Astrocyte (in vitro differentiated cells and primary cell): ENCODE data around the gene PPP1R12B.
"Not testable (repeated sequence)": the region's sequence is repeated elsewhere in the genome, so short reads cannot be mapped to it uniquely, and the experiment has no call there.

ENCODE experiments used
- CTCF ChIP-seq: IDR thresholded peaks from 2 replicates; pipeline ENCODE4 v1.5.1; 2011; ENCODE audit warnings: low read depth, mild to moderate bottlenecking, inconsistent platforms, low read length, moderate library complexity; ENCODE audit not compliant: insufficient read depth
- EZH2 ChIP-seq: IDR thresholded peaks from 2 replicates; pipeline ENCODE4 v1.6.1; 2012; ENCODE audit warnings: mild to moderate bottlenecking, low read length, inconsistent platforms; ENCODE audit not compliant: insufficient read depth

GRCh38 chr1:202552615-202553014 is 204.1 kb downstream of the PPP1R12B start:
- TF ChIP-seq EZH2, CTCF: not testable (repeated sequence)
